Renal cortical epithelial cell (primary cell): ENCODE results near the gene ADAMTS17. TPM values are rescaled to one million over a fixed set of nuclear protein-coding genes. Genes with fewer than 3 reads are reported as not detected.
A peak's percentile ranks its signal among the peaks of the same experiment; 100 is the strongest.

ENCODE experiments used
- DNase-seq: peaks from one replicate; pipeline ENCODE4 v3.0.0-alpha.2; 2011; ENCODE audit warnings: low read depth
- total RNA-seq: library from RNA; depleted of rRNA; stranded (reverse); fragments of >200 nt; gene quantifications from 2 replicates; pipeline ENCODE4 v1.2.3, GENCODE V29; 2014

Gene ADAMTS17
- total RNA-seq, 1 donor from 2014 or later, result 1.5 TPM

DNA sequence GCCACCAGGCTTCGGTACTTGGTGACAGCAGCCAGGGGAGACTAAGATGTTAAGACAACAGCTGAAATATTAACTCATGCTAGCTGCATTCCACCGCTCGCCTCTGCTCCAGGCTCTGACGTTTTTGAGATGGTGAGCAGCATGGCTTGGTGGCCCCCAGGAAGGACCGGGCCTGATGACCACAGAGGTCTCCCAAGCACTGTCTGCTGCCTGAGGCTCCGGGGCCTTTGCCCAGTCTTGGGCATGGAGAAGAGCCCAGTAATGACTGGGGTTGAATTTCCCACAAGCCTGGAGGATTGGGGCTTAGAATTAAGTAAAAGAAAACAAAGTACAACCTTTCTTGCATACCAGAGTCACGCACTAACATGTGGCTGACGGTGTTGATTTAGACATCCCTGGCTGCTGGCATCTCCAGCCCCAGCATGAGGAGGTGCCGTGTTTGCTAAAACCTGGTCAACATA, 364.9 kb downstream of the ADAMTS17 start:
- peak; percentile 58 for DNase-seq

DNA sequence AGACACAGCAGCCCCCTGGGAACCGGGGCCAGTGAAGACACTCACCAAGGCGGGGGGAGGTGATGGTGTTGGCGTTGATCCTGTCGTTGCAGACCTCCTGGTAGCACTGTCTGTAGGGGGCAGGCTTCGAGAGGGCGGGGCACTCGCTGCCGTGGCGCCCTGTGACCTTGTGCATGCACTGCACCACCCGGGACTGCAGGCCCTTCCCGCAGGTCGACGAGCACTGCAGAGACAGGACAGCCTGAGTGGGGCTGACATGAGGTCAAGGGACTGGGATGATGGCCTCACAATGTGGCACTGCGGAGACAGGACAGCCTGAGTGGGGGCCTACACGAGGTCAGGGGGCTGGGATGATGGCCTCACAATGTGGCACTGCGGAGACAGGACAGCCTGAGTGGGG, 365.8 kb downstream of the ADAMTS17 start:
- no peak for DNase-seq

DNA sequence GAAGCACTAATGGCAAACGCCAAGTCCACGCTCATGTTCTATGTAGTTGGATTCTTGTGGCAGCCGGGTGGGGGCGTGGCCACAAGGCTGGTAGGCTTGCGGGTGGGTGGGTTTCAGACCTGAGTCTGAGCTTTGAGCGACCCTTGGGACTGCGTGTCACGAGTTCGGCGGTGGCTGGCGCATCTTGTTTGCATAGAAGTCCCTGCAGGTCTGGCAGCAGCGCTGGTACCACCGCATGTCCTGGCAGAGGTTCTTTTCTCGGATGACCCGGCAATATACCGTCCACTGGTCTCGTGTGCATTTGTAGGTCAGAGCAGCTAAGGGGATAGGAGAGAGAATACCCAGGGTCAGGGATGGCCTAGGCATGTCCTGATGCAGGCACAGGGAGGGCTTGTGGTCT, 367.5 kb downstream of the ADAMTS17 start:
- no peak for DNase-seq

DNA sequence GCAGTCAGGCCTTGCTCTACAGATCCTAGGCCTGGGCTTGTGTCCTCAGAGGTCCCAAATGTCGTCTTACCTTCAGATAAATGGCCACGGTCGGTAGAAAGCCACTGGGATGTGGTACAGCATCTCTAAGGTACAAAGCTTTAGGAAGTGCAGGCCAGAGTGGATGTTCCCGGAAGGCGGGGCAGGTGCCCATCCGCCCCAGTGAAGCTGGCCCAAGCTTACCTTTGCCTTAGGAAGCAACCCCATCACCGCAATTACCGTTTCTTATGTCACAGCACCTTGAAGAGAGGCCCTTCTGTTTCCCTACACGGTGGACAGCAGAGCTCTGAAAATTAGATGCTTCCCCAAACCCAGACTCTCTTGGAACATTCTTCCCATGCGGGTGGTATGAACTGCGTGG, 368.4 kb downstream of the ADAMTS17 start:
- DNase-seq, result no peak

DNA sequence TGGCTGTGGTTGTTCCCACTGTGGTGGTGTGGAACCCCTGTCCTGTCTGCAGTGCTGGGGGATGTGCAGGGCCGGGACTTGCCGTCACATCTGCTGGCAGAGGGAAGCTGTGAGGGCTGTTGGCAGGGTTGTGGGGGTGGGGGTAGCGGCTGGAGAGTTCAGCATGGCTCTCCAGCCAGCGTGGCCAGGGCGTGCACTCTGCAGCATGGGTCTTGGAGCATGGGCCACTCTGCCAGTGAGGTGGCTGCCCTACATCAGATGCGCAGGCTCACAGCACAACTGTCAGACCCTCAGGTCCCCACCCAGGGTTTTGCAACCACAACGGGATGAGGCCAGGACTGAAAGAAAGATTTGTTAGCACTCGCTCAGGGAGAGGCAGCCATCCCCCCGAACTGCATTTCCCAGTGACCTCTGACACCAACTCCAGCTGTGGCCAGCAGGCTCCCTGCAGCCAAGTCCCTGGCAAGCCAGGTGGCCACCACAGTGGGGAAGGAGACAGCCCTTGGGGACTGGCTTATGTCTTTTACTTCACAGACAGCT, 370.8 kb downstream of the ADAMTS17 start:
- DNase-seq, result no peak

DNA sequence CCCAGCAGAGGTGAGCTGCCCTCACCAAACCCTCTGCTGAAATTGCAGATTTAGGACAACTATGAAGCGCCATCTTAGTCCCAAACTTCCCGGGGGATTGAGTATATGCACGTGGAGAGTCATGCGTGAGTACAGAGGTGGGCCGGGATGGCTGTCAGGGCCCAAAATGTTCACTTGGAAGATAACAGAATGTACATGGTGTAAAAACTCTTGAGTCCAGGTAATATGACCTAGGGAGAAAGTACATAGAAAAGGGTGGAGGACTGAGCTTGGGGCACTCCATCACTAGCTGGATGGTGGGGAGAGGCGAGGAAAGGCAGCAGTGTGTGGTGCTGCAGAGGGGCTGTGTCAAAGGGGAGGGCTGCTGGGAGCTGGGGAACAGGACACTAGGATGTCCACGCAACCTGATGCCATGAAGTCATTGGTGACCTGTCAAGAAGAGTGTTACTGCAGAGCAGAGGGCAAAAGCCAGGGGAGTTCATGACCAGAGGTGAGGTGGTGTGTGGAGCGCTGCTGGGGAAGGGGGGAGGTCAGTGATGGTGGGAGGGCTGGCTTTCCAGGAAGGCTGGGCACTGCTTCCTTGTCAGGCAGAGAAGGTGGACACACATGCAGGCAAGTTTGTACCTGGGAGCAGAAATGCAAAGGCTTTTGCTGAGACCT, 372.4 kb downstream of the ADAMTS17 start:
- no peak for DNase-seq

DNA sequence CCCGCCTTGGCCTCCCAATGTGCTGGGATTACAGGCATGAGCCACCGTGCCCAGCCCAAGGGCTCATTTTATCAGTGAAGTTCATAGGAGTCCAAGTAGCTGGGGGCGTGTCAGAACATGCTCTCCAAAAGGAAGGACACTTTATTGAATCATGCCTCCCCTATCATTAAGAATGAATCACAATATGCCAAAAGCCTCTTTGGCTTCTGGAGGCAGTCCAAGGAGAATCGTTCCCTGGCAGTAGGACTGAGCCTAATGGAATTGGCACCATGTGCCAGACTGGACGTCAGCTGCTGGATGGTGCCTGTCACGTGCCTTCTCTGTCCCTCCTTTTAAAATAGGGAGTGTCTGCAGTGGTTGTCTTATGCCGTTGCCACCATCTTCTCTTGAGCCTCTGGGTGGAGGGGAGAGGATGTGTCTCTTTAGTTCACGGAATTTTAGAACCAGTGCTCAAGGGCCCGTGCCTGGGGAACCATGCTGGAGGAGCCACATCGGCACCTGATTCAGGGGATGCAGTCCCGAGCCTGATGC, 373.9 kb downstream of the ADAMTS17 start:
- no peak for DNase-seq

DNA sequence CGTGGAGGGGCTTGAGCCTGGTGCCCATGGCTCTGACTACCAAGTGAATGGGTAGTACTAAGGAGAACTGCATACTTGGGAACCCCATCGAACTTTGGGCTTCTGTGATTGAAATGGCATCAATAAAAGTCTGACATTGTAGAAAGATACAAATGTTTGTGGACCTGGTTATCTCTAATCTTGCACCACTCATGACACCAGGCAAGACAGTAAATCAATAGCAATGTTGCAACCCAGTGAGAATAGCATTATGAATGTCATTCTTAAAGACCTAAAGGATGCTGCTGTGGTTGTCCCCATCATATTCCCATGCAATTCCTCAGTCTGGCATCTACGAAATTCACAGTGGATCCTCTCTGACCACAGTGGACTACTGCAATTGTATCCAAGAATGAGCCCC, 375.0 kb downstream of the ADAMTS17 start:
- no peak for DNase-seq

DNA sequence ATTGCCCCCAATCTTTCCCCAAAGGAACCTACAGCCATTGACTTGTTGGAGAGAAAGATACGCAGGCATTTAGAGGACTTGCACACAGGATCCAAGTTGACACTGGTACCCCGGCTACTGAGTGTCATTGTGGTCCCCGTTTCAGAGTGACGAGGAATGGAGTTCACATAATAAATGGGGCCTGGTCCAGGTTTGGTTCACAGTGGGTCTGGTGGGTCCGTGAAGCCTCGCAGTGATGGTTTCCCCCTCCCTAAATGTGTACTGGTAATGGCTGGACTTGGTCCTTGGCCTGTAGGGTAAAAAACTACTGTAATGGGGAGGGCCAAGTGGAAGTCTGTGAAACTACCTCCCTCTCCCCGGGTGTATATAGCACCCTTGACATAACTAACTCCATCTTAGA, 376.4 kb downstream of the ADAMTS17 start:
- no peak for DNase-seq

DNA sequence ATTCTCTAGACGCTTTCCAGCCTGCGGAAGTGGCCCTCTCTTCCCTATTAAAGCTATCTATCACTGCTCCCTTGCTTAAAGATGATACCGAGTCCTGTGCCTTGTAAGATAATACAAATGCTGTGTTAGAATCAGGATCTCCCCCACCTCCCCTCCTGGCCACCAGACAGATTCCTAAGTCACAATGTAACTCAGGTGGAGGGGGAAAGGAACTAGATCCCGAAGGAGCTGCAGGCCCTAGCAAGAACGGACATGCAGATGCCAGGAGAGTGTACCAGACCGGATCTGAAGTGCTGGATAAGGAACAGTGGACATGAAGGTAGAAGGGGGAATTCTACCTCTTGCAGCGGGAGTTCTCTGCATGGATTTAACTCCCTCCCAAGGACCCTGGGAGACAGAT, 377.8 kb downstream of the ADAMTS17 start:
- DNase-seq, result no peak

DNA sequence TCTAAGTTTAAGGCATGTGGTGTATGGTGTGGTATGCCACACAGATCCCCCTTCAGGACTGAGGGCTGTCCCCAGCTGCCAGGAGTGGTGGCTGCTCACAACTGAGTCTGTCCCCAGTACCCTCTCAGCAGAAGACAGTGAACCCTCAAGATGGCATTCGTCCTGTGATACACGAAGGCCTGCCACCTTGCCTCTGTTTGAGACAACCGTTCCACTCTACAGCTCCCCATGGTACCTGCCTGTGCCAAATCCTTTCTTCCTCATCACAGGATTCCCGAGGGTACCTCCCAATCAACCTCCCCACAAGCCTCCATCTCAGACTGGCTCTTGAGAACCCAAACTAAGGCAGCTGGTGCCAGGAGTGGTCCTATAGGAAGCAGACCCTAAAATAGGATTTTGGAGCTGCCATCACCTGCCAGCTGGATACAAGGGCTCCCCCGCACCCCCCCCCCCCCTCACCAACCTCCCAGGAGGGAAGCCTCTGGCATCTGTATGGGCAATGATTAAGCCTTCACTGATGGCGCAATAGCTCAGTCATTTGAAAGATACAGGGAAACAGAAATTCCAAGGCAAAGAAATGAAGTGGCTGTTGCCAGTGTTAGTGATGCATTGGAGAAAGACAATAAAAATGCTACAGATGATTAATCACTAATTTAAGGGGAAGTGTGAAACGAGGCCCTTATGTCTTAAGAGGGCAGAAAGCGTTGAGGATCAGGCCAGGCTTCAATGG, 378.5 kb downstream of the ADAMTS17 start:
- peak; percentile 93 for DNase-seq

DNA sequence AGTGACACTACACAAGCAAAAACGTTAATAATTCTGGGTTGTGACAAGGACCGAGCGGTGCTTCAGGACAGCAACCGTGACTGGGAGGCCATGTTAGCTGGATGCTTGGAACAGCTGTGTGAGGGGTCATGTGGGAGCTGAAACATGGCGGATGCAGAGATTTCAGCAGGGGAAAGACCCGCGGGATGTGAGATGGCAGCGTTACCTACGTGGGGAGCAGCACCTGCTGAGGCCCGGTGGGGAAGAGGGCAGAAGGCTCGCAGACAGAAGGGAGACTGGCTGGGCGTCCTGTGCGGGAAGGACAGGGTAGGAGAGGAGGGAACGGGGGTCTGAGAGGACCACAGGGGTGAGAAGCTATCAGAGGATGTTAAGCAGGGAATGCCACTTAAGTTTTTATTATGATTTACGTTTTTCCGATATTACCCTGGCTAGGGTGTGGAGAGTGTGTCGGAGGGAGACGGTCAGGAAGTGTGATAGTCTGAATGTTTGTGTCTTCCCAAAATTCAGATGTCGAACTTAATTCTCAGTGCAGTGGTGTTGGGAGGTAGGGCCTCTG, 379.7 kb downstream of the ADAMTS17 start:
- DNase-seq, result no peak

DNA sequence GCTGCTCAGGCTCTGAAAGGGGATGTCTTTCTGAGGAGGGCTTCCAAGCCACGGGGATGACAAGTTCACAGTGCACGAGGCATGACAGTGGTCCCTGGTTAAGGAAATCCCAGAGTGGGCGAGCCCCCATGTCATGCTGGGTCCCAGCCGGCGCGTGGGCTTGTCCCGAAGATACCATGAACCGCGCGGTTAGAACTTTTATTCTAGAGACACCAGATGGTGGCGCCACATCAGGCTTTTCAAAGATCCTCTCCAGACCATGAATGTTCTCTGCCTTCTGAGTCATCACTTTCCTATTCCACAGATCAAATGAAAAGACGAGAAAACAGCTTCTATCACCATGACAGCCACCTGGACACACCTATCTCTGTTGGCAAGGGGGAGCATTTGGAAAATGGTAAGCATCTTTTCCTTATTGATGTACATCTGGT, 380.7 kb downstream of the ADAMTS17 start:
- peak; percentile 50 for DNase-seq

DNA sequence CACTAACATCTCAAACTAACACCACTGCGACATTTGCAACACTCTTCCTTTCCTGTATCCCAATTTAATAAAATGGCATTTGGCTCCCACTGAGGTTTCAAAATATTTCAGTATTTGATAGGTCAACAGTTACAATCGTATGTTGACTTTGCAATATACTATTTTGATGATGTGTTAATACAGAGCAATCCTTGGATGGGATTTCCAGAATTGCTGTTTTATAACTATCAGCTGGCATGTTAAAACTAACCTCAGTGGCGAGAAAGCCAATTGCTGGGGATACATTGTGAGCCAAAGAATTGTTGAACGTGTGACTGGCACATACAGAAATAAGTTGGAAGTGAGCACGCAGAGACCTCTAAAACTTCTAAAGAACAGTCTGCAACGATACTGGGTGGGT, 382.4 kb downstream of the ADAMTS17 start:
- no peak for DNase-seq

DNA sequence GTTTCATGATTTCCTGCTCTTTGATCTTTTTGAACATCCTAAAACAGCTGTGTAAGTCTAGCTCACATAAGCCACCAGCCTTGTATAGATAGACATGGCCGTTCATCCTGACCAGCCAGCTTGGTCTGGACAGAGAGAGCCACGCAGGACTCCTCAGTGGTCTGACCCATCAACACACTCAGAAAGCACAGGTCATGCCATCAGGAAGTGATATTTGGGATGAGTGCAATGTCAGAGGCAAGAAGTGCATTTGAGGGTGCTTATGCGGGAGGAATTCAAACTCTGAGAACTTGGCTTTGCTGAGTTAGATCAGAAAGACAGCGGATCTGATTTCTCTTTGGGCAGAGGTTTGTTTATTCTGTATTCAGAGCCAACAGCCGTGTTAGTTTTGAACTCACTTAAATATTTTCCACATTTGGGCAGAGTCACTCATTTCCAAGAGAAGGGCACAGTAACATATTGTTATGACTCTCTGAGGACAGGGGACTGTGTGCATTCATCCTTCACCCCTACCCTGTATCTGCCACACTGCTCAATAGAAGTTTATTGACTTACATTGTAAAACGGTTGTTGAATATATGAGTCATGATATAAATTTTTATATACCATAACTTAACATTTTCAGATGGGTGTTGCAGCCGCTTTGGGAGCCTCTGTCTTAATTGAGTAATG, 383.2 kb downstream of the ADAMTS17 start:
- DNase-seq, result no peak

DNA sequence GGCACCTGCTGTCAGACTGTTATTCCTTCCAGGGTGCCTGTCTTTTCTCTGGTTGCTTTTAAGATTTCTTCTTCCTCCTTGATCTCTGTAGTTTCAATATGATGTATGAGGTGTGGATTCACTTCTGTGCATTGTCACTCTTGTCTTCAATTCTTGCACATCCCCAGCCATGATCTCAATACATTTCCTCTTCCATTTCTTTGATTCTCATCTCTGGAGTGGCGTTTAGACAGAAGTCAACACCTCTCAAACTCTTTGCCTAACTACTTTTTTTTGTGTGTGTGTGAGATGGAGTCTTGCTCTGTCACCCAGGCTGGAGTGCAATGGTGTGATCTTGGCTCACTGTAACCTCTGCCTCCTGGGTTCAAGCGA, 384.1 kb downstream of the ADAMTS17 start:
- no peak for DNase-seq

DNA sequence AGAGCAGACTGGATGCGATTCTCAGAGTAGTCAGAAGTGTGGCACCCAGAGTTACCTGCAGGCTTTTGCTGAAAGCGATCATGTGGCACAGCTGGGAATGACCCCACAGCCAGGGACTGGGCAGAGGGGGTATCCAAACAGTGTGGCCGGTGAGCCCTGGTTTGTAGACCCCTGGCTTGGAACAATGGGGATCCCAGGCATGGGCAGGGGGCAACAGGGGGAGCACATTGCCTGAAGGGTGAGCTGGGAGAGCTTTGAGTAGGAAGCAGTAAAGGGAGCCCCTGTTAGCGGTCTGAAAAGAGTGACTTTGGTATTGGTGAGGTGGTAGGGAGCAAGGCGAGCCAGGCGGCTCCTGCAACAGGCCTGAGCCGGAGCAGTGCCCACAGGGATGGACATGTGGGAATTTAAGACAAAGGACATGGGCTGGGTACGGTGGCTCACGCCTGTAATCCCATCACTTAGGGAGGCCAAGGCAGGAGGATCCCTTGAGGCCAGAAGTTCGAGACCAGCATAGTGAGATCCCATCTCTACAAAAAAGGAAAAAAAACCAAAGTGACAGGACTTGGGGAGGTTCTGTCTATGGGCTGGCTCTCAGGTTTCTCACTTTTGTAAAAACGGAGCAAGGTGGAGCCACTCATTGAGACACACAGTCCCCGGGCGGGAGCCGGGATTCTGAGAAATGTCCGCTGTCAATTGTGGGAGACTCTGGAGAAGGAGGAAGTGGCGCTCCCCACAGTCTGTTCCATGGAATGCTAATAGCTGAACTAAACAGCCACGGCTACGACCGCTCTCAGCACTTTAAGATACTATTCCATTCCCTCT, 384.7 kb downstream of the ADAMTS17 start:
- DNase-seq, result no peak

DNA sequence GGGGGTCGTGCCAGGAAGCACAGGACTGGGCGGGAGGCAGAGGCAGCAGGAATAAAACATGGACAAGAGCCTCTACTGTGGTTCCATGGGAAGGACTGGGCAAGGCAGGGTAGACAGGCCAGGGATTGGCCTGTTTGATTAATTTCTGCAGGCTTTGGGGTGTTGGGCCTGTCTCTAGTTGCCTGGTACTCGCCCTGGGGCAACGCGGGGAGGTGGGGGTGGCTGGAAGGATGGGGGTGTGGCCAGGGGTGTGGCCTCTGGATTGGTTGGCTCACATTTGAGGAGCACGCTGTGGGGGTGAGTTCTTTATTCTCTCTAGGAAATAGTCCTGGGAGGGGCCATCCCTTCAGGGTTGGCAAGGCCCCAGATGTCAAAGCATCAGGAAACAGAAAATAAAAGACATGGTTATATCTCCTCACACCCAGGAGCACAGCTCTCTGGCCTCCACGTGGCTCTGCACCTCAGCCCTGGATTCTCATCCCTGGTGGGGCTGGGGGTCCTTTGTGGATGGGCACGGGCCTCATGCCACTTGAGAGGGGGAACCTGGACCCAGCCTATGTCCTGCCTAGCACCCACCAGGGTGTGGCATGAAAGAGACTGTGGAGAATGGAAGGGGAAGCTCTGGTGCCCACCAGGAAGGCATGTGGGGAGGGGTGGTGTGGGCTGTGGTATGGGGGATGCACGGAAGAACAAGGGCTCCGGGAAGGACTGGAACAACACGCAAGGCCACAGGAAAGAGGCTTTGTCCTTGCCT, 385.6 kb downstream of the ADAMTS17 start:
- no peak for DNase-seq

DNA sequence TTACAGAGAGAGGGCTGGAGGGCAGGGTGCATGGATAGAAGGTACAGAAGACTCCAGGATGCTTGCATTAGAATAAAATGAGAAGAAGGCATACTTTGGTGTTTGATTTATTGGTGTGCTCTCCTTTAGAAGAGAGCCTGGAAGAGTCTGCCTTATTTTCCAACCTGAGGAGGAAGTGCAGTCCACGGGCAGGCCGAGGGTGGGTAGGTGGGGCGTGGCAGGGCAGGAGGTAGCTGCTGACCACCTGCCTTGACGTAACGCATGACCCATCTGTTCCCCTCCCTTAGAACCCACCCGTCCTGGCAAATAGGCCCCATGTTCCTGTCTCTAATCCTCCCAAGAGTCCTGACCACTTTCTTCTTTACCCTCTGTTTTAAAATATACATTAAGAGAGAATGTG, 386.2 kb downstream of the ADAMTS17 start:
- DNase-seq, result no peak

DNA sequence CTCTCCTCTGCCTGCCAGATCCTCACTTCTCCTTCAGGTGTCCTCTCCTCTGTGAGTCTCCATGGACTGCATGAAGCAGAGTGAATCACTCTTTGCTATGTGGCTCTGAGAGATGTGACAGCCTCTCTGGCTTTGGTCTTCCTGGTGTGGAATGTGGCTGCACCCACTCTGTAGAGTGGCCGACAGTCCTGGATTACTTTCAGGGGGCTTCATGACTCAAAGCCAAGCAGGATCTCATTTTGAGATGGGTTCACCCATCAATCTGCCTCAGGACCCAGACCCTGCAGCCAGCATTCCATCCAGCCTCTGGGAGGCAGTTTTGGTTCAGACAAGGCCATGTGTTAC, 386.6 kb downstream of the ADAMTS17 start:
- no peak for DNase-seq
